Fibroblast of villous mesenchyme (primary cell): ENCODE measurements around the gene ENTPD2. TPM values are rescaled to one million over a fixed set of nuclear protein-coding genes. Genes with fewer than 3 reads are reported as not detected.

Experiments
- DNase-seq: peaks from one replicate; pipeline ENCODE4 v3.0.0-alpha.2; 2010; ENCODE audit warnings: low read depth
- H3K4me3 ChIP-seq: 2 replicates; pipeline ENCODE4 v1.5.1; 2011; ENCODE audit warnings: low read depth, mild to moderate bottlenecking, low read length
- total RNA-seq: library from RNA; depleted of rRNA; stranded (reverse); fragments of >200 nt; gene quantifications from 2 replicates; pipeline ENCODE4 v1.2.3, GENCODE V29; 2012
- TF ChIP-seq, protein P1 (sequence below): IDR thresholded peaks from 2 replicates; pipeline ENCODE4 v1.5.1; 2012; ENCODE audit warnings: low read depth, mild to moderate bottlenecking, low read length; ENCODE audit not compliant: insufficient read depth

The ENTPD2 gene
- total RNA-seq, 1 donor, result not detected

DNA sequence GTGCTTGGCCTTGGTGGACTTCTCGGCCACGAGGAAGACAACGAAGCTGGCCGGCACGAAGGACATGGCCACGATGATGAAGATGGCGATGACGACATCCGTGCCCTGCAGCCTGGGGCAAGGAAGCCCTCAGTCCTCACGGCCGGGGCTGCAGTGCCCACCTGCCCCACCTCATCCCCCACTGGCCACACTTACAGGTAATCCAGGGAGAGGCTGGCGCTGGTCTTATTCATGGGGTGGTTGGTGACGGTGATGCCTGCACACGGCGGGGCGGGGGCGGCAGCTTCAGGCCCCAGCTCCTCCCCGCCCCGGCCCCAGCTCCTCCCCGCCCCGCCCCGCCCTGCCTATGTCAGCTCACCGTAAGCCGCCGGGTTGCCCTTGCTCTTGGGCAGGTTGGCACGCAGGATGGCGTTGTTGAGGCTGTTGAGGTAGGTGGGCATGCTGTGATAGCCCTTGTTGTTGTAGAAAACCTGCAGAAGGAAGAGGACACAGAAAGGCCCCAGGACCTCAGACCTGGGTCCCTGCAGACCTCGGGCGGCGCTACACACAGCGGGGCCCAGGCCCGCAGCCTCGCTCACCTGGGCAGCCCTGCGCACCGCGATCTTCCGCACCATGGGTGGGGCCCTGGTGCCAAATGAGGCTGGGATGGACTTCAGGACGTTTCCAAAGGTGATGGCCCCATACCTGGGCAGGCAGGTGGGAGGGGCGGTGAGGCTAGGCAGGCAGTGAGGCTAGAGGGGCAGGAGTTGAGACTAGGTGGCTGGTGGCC, 41.8 kb downstream of the ENTPD2 start:
- TF ChIP-seq, protein P1, sequence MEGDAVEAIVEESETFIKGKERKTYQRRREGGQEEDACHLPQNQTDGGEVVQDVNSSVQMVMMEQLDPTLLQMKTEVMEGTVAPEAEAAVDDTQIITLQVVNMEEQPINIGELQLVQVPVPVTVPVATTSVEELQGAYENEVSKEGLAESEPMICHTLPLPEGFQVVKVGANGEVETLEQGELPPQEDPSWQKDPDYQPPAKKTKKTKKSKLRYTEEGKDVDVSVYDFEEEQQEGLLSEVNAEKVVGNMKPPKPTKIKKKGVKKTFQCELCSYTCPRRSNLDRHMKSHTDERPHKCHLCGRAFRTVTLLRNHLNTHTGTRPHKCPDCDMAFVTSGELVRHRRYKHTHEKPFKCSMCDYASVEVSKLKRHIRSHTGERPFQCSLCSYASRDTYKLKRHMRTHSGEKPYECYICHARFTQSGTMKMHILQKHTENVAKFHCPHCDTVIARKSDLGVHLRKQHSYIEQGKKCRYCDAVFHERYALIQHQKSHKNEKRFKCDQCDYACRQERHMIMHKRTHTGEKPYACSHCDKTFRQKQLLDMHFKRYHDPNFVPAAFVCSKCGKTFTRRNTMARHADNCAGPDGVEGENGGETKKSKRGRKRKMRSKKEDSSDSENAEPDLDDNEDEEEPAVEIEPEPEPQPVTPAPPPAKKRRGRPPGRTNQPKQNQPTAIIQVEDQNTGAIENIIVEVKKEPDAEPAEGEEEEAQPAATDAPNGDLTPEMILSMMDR, result no peak
- H3K4me3 ChIP-seq, result no peak overlapping the region
- no peak for DNase-seq

- DNase-seq, result no peak
- no peak overlapping the region for H3K4me3 ChIP-seq
- TF ChIP-seq, protein P1, result no peak
Observed at GRCh38 chr9:137011156-137011555, 42.7 kb downstream of the ENTPD2 start.

DNA sequence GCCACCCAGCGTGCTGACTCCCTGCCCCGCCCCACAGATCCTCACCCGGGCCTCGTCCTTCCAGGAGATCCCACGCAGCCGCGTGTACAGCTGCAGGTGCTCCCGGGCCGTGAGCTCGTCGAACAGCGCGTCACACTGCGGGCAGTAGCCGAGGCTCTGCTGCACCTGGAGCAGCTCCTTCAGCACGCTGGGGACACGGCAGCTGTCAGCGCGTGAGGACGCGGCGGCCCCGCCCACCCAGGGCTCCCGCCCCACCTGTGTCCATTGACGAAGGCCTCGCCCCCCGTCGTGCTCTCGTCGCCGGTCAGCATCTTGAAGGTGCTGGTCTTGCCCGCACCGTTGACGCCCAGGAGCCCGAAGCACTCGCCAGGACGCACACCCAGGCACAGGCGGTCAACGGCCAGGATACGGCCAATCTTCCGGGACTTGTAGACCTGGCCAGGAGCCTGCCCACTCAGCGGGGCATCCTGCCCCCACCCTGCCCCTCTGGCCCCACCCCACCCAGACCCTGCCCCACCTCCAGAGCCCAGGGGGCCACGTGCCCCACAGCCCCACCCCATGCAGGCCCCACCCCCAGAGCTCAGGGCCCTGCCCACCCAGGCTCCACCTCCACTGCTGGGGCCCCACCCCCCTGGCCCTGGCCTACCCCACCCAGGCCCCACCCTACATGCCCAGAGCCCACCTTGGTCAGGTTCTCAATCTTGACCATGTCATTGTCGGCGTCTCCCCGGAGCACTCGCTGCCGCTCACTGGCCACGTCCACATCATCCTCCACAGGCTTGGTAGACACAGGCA, 43.7 kb downstream of the ENTPD2 start:
- TF ChIP-seq, protein P1, result no peak
- H3K4me3 ChIP-seq, result no peak overlapping the region
- no peak for DNase-seq

DNA sequence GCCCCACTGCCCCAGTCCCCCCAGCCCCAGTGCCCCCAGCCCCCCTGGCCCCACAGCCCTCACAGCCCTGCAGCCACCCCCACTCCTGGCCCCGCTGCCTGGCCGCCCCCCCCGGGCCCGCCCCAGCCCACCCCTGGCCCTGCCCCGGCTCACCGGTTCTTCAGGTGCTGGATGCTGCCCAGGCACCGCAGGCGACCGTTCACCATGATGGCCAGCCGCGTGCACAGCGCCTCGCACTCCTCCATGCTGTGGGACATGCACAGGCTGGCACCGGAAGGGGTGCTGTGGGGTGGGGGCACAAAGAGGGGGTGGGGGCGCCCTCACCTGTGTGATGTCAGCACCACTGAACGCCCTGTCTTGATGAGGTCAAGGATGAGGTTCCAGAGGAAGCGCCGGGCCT, 44.6 kb downstream of the ENTPD2 start:
- DNase-seq, result no peak
- H3K4me3 ChIP-seq, result no peak overlapping the region
- TF ChIP-seq, protein P1, result no peak

- no peak overlapping the region for H3K4me3 ChIP-seq
- no peak for DNase-seq
- TF ChIP-seq, protein P1, result no peak
Observed at GRCh38 chr9:137008312-137008711, 45.5 kb downstream of the ENTPD2 start.

DNA sequence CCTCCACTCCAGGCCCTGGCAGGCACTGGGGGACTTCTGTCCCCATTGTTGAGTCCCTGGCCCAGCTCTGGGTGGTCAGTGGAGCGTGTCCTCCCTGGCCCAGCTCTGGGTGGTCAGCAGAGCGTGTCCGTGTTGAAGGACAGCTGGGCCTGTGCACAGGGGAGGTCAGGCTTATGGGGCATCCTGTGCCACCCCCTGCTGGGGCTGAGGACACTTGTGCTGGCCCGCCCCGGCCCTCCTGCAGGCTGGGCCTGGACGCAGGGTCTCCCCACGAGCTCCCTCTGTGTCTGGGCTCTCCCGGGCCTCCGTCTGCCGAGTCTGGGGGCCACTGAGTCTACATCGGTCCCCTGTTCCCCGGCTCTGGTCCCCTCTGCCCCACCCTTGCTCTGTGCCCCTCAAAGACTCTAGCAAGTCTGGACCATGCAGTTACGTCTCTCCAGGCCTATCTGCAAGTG, 46.0 kb downstream of the ENTPD2 start:
- TF ChIP-seq, protein P1, result no peak
- no peak overlapping the region for H3K4me3 ChIP-seq
- no peak for DNase-seq
